ENCODE results near the gene RBM6. TPM values are rescaled to one million over a fixed set of nuclear protein-coding genes. Genes with fewer than 3 reads are reported as not detected.

RBM6 gene
- total and polyA plus RNA-seq, 9 of the 15 experiments (the other 6 are each of a cell fraction or from before 2014, with no cell fraction given): 19.9 to 82.2 (median 57.8) TPM

DNA sequence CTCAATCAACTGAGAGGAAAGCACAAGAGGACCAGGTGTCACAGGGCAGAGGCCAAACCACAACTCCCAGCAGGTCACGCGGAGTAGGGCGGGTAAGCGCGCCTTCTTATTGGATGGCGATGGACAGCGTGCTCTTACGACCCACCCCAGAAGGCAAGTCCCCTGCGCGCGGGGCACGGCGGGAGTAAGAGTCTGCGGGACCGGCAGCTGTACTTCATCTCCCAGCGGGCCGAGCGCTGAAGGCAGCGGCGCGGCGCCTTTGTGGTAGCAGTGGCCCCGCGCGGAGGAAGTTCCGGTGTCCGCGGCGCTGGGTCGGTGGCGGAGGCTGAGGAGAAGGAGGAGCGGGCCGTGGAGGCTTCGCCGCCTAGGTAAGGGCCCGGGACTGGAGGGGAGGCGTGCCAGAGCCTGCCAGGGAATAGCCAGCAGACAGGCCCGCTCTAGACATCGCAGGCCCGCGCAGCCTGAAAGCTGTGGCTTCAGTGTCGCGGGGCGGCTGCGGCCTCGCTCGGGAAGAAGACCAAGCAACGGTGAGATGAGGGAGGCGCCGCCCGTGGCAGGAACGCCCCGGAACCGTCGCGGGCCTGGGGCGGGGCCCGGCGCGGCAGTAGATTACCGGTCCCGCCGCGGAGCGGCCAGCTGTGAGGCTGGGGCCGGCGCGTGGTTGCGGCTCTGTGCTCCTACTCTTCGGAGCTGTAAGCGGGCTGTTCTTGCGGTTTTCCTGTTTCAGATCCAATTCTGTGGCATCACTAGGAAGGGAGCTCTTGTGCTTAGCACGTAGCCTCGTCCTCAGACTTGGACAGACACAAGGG, at the start of gene RBM6 (continued):
- TF ChIP-seq, protein P1, sequence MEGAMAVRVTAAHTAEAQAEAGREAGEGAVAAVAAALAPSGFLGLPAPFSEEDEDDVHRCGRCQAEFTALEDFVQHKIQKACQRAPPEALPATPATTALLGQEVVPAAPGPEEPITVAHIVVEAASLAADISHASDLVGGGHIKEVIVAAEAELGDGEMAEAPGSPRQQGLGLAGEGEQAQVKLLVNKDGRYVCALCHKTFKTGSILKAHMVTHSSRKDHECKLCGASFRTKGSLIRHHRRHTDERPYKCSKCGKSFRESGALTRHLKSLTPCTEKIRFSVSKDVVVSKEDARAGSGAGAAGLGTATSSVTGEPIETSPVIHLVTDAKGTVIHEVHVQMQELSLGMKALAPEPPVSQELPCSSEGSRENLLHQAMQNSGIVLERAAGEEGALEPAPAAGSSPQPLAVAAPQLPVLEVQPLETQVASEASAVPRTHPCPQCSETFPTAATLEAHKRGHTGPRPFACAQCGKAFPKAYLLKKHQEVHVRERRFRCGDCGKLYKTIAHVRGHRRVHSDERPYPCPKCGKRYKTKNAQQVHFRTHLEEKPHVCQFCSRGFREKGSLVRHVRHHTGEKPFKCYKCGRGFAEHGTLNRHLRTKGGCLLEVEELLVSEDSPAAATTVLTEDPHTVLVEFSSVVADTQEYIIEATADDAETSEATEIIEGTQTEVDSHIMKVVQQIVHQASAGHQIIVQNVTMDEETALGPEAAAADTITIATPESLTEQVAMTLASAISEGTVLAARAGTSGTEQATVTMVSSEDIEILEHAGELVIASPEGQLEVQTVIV (CRISPR knock-in tag; IDR thresholded peaks at IDR 0.05; ENCODE audit: borderline replicate concordance): no peak
- TF ChIP-seq, protein P2, sequence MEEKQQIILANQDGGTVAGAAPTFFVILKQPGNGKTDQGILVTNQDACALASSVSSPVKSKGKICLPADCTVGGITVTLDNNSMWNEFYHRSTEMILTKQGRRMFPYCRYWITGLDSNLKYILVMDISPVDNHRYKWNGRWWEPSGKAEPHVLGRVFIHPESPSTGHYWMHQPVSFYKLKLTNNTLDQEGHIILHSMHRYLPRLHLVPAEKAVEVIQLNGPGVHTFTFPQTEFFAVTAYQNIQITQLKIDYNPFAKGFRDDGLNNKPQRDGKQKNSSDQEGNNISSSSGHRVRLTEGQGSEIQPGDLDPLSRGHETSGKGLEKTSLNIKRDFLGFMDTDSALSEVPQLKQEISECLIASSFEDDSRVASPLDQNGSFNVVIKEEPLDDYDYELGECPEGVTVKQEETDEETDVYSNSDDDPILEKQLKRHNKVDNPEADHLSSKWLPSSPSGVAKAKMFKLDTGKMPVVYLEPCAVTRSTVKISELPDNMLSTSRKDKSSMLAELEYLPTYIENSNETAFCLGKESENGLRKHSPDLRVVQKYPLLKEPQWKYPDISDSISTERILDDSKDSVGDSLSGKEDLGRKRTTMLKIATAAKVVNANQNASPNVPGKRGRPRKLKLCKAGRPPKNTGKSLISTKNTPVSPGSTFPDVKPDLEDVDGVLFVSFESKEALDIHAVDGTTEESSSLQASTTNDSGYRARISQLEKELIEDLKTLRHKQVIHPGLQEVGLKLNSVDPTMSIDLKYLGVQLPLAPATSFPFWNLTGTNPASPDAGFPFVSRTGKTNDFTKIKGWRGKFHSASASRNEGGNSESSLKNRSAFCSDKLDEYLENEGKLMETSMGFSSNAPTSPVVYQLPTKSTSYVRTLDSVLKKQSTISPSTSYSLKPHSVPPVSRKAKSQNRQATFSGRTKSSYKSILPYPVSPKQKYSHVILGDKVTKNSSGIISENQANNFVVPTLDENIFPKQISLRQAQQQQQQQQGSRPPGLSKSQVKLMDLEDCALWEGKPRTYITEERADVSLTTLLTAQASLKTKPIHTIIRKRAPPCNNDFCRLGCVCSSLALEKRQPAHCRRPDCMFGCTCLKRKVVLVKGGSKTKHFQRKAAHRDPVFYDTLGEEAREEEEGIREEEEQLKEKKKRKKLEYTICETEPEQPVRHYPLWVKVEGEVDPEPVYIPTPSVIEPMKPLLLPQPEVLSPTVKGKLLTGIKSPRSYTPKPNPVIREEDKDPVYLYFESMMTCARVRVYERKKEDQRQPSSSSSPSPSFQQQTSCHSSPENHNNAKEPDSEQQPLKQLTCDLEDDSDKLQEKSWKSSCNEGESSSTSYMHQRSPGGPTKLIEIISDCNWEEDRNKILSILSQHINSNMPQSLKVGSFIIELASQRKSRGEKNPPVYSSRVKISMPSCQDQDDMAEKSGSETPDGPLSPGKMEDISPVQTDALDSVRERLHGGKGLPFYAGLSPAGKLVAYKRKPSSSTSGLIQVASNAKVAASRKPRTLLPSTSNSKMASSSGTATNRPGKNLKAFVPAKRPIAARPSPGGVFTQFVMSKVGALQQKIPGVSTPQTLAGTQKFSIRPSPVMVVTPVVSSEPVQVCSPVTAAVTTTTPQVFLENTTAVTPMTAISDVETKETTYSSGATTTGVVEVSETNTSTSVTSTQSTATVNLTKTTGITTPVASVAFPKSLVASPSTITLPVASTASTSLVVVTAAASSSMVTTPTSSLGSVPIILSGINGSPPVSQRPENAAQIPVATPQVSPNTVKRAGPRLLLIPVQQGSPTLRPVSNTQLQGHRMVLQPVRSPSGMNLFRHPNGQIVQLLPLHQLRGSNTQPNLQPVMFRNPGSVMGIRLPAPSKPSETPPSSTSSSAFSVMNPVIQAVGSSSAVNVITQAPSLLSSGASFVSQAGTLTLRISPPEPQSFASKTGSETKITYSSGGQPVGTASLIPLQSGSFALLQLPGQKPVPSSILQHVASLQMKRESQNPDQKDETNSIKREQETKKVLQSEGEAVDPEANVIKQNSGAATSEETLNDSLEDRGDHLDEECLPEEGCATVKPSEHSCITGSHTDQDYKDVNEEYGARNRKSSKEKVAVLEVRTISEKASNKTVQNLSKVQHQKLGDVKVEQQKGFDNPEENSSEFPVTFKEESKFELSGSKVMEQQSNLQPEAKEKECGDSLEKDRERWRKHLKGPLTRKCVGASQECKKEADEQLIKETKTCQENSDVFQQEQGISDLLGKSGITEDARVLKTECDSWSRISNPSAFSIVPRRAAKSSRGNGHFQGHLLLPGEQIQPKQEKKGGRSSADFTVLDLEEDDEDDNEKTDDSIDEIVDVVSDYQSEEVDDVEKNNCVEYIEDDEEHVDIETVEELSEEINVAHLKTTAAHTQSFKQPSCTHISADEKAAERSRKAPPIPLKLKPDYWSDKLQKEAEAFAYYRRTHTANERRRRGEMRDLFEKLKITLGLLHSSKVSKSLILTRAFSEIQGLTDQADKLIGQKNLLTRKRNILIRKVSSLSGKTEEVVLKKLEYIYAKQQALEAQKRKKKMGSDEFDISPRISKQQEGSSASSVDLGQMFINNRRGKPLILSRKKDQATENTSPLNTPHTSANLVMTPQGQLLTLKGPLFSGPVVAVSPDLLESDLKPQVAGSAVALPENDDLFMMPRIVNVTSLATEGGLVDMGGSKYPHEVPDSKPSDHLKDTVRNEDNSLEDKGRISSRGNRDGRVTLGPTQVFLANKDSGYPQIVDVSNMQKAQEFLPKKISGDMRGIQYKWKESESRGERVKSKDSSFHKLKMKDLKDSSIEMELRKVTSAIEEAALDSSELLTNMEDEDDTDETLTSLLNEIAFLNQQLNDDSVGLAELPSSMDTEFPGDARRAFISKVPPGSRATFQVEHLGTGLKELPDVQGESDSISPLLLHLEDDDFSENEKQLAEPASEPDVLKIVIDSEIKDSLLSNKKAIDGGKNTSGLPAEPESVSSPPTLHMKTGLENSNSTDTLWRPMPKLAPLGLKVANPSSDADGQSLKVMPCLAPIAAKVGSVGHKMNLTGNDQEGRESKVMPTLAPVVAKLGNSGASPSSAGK (IDR thresholded peaks at IDR 0.05): peak; percentile 93; the same call in 1 of the 2 replicates
- TF ChIP-seq CCAR2 (IDR thresholded peaks at IDR 0.05; ENCODE audit: low read depth, low read length) (no peak), SMAD4 (CRISPR knock-in tag; conservative IDR thresholded peaks at IDR 0.05) (peak; percentile 53; the same call in 1 of the 2 replicates), NCOA4 (IDR thresholded peaks at IDR 0.05; ENCODE audit: partially characterized antibody) (no peak), ZSCAN29 (IDR thresholded peaks at IDR 0.05) (no peak), IFI16 (CRISPR knock-in tag; IDR thresholded peaks at IDR 0.05) (no peak), HNRNPL (IDR thresholded peaks at IDR 0.05; ENCODE audit: low read depth, low read length) (0 out of 2 replicates have a peak, but pooled peaks have one; percentile 32), ZNF282 (CRISPR knock-in tag; IDR thresholded peaks at IDR 0.05) (no peak), NCOA6 (IDR thresholded peaks at IDR 0.05) (no peak), HSF4 (CRISPR knock-in tag; IDR thresholded peaks at IDR 0.05; ENCODE audit: borderline replicate concordance) (no peak), POLR2H (tag; IDR thresholded peaks at IDR 0.05; ENCODE audit: low read depth) (peak; percentile 71)
